Stimulated activated naive CD8-positive, alpha-beta T cell treated with anti-CD3 and anti-CD28 coated beads, Interleukin-15, amount 100 ng/mL, for 72 hours (primary cell): ENCODE measurements around the gene ZBED2.
"Not testable (repeated sequence)": the region's sequence is repeated elsewhere in the genome, so short reads cannot be mapped to it uniquely, and the experiment has no call there.

ENCODE experiments used
- ATAC-seq: fragments of 150-1000 bp; cut with Tn5 transposase; 2 replicates; pipeline ENCODE4 v1.10.0; 2021; ENCODE audit warnings: mild to moderate bottlenecking, moderate library complexity
- DNase-seq, 2 donors: peaks; one replicate each; pipeline ENCODE4 v3.0.0; 2021 to 2022
- H3K27ac Mint-ChIP-seq, 2 donors: one replicate each; pipeline ENCODE4 v1.8.0; 2022; ENCODE audit warnings: mild to moderate bottlenecking in 2 of 2, mixed read lengths in 2 of 2, moderate library complexity in 2 of 2
- H3K27me3 Mint-ChIP-seq: one replicate; pipeline ENCODE4 v1.8.0; 2022; ENCODE audit warnings: mixed read lengths
- H3K4me1 Mint-ChIP-seq: one replicate; pipeline ENCODE4 v1.8.0; 2022; ENCODE audit warnings: mild to moderate bottlenecking, mixed read lengths
- H3K4me3 Mint-ChIP-seq, 2 donors: one replicate each; pipeline ENCODE4 v1.8.0; 2022; ENCODE audit warnings: mild to moderate bottlenecking in 2 of 2, mixed read lengths in 2 of 2, moderate library complexity in 1 of 2
- H3K9me3 Mint-ChIP-seq, 2 donors: one replicate each; pipeline ENCODE4 v1.8.0; 2022; ENCODE audit warnings: mixed read lengths in 2 of 2

ZBED2 gene

DNA sequence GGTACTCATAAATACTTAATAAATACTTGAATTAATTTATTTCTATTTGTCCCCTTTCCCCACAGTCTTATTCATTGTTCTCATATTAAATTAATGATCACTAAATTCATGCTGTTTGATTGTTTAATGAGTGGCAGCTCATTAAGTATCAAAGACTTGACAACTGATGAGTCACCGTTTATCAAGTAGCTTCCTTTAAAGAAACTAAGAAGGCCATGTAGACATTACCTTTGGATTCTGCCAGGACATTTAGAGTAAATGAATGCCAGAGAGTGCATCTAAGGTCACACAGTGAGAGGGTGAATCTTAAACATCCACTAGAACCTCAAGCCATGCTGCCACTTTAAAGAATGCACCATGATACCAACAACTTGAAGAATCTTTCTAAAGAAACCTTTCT lies 23.9 kb downstream of the ZBED2 start:
- Mint-ChIP-seq H3K27ac (no peak overlapping the region), H3K4me3 (no peak overlapping the region), H3K4me1 (peaks cover 70% of the 10 kb centered on the region), H3K27me3 (no peaks in the 10 kb centered on the region), H3K9me3 (no peaks in the 10 kb centered on the region)
- DNase-seq (no peak), ATAC-seq (no peak)

DNA sequence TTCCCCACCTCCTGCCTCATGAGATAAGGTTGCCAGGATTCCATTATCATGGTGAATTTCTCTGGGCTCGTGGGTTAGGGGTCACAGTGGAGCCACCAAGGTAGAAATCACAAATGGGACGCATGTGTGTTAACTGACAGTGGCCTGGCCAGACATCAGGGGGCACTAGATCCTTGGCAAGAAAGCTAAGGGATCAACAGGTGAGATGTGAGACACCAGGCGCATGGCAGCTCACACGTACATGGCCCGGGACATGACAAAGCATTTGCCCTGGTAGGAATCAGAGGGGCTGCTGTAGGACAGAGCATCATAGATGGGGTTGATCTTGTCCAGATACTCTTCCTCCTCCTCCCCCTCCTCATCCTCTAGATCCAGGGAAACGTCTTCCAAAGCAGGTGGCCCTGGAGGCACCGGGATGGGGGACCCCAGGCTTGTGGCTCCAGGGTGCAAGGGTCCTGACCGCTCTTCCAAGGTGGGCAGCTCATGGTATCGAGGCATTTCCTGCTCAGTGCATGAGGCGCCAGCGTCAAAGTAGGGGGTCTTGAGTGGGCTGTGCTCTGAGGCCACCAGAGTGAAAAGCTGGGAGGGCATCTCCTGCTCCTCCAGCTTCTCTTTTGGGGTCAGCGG lies 24.6 kb downstream of the ZBED2 start:
- H3K4me3 Mint-ChIP-seq, result peak overlapping the region in 1 of 2 donors; percentile 20
- H3K9me3 Mint-ChIP-seq, result no peaks in the 10 kb centered on the region
- H3K27ac Mint-ChIP-seq, result peak overlapping the region in 1 of 2 donors; percentile 65
- peaks cover 73% of the 10 kb centered on the region for H3K4me1 Mint-ChIP-seq
- no peak for DNase-seq
- H3K27me3 Mint-ChIP-seq, result no peaks in the 10 kb centered on the region
- no peak for ATAC-seq

- Mint-ChIP-seq H3K27ac (no peak overlapping the region), H3K4me3 (no peak overlapping the region), H3K9me3 (no peaks in the 10 kb centered on the region), H3K4me1 (peaks cover 81% of the 10 kb centered on the region), H3K27me3 (no peaks in the 10 kb centered on the region)
- ATAC-seq, result no peak
- no peak for DNase-seq
These were observed 26.2 kb downstream of the ZBED2 start for GRCh38 chr3:111568911-111569310.

- Mint-ChIP-seq H3K27me3 (no peaks in the 10 kb centered on the region), H3K4me1 (peaks cover 81% of the 10 kb centered on the region), H3K9me3 (no peaks in the 10 kb centered on the region), H3K4me3 (no peak overlapping the region), H3K27ac (no peak overlapping the region)
- DNase-seq (no peak), ATAC-seq (no peak)
These were observed 26.8 kb downstream of the ZBED2 start for GRCh38 chr3:111568355-111568754.

DNA sequence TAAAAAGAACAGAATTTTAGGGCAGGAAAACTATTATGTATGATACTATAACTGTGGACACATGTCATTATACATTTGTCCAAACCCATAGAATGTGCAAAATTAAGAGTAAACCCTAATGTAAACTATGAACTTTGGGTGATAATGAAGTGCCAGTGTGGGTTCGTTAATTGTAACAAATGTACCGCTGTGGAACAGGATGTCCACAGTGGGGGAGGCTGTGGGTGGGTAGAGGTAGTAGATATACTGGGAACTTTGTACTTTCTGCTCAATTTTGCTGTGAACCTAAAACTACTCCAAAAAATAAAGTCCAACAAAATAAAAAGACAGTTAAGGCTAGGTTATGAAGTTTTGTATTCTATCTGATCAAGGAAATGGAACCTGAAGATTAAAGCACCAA lies 28.3 kb downstream of the ZBED2 start:
- peak overlapping the region in 1 of 2 donors; percentile 51 for H3K4me3 Mint-ChIP-seq
- ATAC-seq, result no peak
- no peaks in the 10 kb centered on the region for H3K9me3 Mint-ChIP-seq
- H3K4me1 Mint-ChIP-seq, result peaks cover 81% of the 10 kb centered on the region
- no peaks in the 10 kb centered on the region for H3K27me3 Mint-ChIP-seq
- no peak for DNase-seq
- peak overlapping the region in 1 of 2 donors; percentile 52 for H3K27ac Mint-ChIP-seq

DNA sequence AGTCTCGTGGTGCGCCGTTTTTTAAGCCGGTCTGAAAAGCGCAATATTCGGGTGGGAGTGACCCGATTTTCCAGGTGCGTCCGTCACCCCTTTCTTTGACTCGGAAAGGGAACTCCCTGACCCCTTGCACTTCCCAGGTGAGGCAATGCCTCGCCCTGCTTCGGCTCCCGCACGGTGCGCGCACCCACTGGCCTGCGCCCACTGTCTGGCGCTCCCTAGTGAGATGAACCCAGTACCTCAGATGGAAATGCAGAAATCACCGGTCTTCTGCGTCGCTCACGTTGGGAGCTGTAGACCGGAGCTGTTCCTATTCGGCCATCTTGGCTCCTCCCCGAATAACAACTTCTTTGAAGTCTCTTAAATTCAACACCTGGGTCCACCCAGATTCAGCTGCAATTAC lies 33.2 kb downstream of the ZBED2 start:
- H3K27me3 Mint-ChIP-seq, DNase-seq, ATAC-seq, H3K27ac Mint-ChIP-seq, H3K9me3 Mint-ChIP-seq: not testable (repeated sequence)
- peaks cover 46% of the 10 kb centered on the region for H3K4me1 Mint-ChIP-seq
- H3K4me3 Mint-ChIP-seq, result peak overlapping the region in 1 of 2 donors; percentile 32

- H3K9me3 Mint-ChIP-seq, result no peaks in the 10 kb centered on the region
These were observed 46.4 kb downstream of the ZBED2 start for GRCh38 chr3:111548756-111549155.

GRCh38 chr3:111548092-111548491 lies 47.1 kb downstream of the ZBED2 start:
- Mint-ChIP-seq H3K4me1 (peaks cover 38% of the 10 kb centered on the region), H3K27ac (peak overlapping the region in 1 of 2 donors; percentile 91), H3K4me3 (no peak overlapping the region), H3K27me3 (no peaks in the 10 kb centered on the region), H3K9me3 (no peaks in the 10 kb centered on the region)
- ATAC-seq, result peak; percentile 61
- DNase-seq, result peak; percentile 25

More at GRCh38 chr3:111548756-111549155, 46.4 kb downstream of the ZBED2 start:
- peaks cover 35% of the 10 kb centered on the region for H3K4me1 Mint-ChIP-seq
- no peak overlapping the region for H3K4me3 Mint-ChIP-seq
- H3K27ac Mint-ChIP-seq, result peak overlapping the region in 1 of 2 donors; percentile 91
- H3K27me3 Mint-ChIP-seq, result no peaks in the 10 kb centered on the region
- DNase-seq (no peak), ATAC-seq (no peak)

DNA sequence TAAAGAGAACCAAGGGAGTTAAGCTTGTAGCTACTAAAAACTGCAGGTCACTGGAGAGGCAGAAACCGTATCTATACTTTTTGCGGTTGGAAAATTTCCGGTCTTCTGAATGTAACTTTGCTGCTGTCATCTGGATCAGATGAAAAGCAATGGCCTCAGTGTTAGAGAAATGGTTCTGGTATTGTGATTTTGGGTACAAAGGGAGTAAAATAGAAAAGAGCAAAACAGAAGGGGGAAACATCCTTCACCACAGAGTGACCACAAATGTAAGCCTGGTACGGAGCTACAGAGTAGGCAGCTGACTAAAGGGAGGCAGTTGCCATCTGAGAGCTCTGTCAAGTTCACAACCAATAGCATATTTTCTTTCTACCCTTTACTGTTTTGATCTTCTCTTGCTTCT lies 47.5 kb downstream of the ZBED2 start:
- ATAC-seq (peak; percentile 91), DNase-seq (peak; percentile 67 to 76)
- Mint-ChIP-seq H3K27ac (peak overlapping the region in 1 of 2 donors; percentile 91), H3K4me1 (peaks cover 38% of the 10 kb centered on the region), H3K9me3 (no peaks in the 10 kb centered on the region), H3K4me3 (no peak overlapping the region), H3K27me3 (no peaks in the 10 kb centered on the region)

GRCh38 chr3:111545349-111545748 lies 49.8 kb downstream of the ZBED2 start:
- Mint-ChIP-seq H3K27ac (peak overlapping the region; percentile 71 to 100), H3K4me1 (peaks cover 52% of the 10 kb centered on the region), H3K4me3 (peak overlapping the region in 1 of 2 donors; percentile 59), H3K27me3 (no peaks in the 10 kb centered on the region), H3K9me3 (no peaks in the 10 kb centered on the region)
- ATAC-seq, result no peak
- no peak for DNase-seq
